SJCRH30 (cell line): ENCODE results near the gene KRTAP5-11. TPM values are rescaled to one million over a fixed set of nuclear protein-coding genes. Genes with fewer than 3 reads are reported as not detected.
"Not testable (repeated sequence)": the region's sequence is repeated elsewhere in the genome, so short reads cannot be mapped to it uniquely, and the experiment has no call there.

ENCODE experiments used
- DNase-seq, 2 experiments: peaks; one replicate each; pipeline ENCODE4 v3.0.0-alpha.2; 2015 to 2020
- H3K27ac ChIP-seq: fragments of 250-450 bp; sonication (Bioruptor Pico); 2 replicates; pipeline ENCODE4 v1.5.1; 2020; ENCODE audit warnings: mild to moderate bottlenecking, moderate library complexity
- H3K27me3 ChIP-seq: fragments of 250-450 bp; sonication (Bioruptor Pico); 2 replicates; pipeline ENCODE4 v1.5.1; 2020; ENCODE audit warnings: mild to moderate bottlenecking, moderate library complexity
- H3K36me3 ChIP-seq: fragments of 250-450 bp; sonication (Bioruptor Pico); 2 replicates; pipeline ENCODE4 v1.5.1; 2020; ENCODE audit warnings: mild to moderate bottlenecking, moderate library complexity
- H3K4me1 ChIP-seq: fragments of 250-450 bp; sonication (Bioruptor Pico); 2 replicates; pipeline ENCODE4 v1.5.1; 2020; ENCODE audit warnings: mild to moderate bottlenecking, moderate library complexity
- H3K4me3 ChIP-seq: fragments of 250-450 bp; sonication (Bioruptor Pico); 2 replicates; pipeline ENCODE4 v1.5.1; 2020; ENCODE audit warnings: mild to moderate bottlenecking, moderate library complexity
- H3K9me3 ChIP-seq: fragments of 250-450 bp; sonication (Bioruptor Pico); replicated peaks from 2 replicates; pipeline ENCODE4 v1.5.1; 2020; ENCODE audit warnings: mild to moderate bottlenecking, moderate library complexity
- total RNA-seq: library from RNA; depleted of rRNA; stranded (reverse); fragments of >200 nt; shearing (Covaris generic); gene quantifications from 2 replicates; pipeline ENCODE4 v1.2.3, GENCODE V29; 2014

Gene KRTAP5-11
- total RNA-seq, 1 experiment from 2014 or later, result not detected

DNA sequence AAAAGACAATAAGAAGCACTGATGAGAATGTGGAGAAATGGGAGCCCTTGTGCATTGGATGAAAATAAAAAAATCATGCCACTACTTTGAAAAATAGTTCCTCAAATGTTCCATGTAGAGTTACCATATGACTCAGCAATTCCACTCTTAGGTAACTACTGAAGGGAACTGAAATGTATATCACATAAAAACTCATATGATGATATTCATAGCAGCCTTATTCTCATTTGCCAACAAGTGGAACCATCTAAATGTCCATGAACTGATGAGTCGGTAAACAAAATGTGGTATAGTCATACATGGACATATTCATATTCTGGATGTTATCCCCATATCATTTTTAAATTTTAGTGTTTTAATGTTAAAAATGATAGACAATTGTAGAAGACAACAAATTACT is 31.0 kb downstream of the KRTAP5-11 start:
- H3K27ac ChIP-seq, result no peak overlapping the region
- no peak for DNase-seq
- no peaks in the 10 kb centered on the region for H3K9me3 ChIP-seq
- no peaks in the 10 kb centered on the region for H3K4me1 ChIP-seq
- no peaks in the 10 kb centered on the region for H3K27me3 ChIP-seq
- no peaks in the 10 kb centered on the region for H3K36me3 ChIP-seq
- no peak overlapping the region for H3K4me3 ChIP-seq

DNA sequence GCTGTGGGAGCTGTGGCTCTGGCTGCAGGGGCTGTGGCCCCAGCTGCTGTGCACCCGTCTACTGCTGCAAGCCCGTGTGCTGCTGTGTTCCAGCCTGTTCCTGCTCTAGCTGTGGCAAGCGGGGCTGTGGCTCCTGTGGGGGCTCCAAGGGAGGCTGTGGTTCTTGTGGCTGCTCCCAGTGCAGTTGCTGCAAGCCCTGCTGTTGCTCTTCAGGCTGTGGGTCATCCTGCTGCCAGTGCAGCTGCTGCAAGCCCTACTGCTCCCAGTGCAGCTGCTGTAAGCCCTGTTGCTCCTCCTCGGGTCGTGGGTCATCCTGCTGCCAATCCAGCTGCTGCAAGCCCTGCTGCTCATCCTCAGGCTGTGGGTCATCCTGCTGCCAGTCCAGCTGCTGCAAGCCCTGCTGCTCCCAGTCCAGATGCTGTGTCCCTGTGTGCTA is 33.9 kb downstream of the KRTAP5-11 start:
- no peak overlapping the region for H3K27ac ChIP-seq
- H3K9me3 ChIP-seq, result no peaks in the 10 kb centered on the region
- H3K4me1 ChIP-seq, result no peaks in the 10 kb centered on the region
- H3K27me3 ChIP-seq, result no peaks in the 10 kb centered on the region
- H3K36me3 ChIP-seq, result no peaks in the 10 kb centered on the region
- DNase-seq, result peak in 1 of 2 experiments; percentile 9
- H3K4me3 ChIP-seq, result no peak overlapping the region

DNA sequence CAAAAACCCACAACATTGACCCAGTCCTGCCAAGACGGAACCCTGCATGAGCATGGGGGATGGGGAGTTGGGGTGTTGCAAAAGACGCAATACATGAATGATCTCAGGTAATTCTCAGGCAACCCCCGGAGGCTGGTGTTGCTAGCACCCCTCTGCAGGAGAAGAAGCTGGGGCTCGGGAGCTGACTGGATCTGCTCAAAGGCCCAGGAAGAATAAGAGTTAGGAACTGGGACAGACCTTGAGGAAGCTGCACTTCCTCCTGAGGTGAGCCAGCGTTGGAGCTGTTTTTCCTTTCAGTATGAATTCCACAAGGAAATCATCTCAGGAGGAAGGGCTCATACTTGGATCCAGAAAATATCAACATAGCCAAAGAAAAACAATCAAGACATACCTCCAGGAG is 34.6 kb downstream of the KRTAP5-11 start, which contains the start of gene KRTAP5-9:
Gene KRTAP5-9 (plus strand): TSS at position 301 of the 400 bp plus-strand sequence. CDS start 238 bp downstream, outside the sequence.
- Histone ChIP-seq H3K36me3 (no peaks in the 10 kb centered on the region), H3K4me3 (no peak within 1 kb of the TSS), H3K27me3 (no peaks in the 10 kb centered on the region), H3K9me3 (no peaks in the 10 kb centered on the region), H3K27ac (no peak within 1 kb of the TSS), H3K4me1 (no peaks in the 10 kb centered on the region)
- DNase-seq, result no peak

DNA sequence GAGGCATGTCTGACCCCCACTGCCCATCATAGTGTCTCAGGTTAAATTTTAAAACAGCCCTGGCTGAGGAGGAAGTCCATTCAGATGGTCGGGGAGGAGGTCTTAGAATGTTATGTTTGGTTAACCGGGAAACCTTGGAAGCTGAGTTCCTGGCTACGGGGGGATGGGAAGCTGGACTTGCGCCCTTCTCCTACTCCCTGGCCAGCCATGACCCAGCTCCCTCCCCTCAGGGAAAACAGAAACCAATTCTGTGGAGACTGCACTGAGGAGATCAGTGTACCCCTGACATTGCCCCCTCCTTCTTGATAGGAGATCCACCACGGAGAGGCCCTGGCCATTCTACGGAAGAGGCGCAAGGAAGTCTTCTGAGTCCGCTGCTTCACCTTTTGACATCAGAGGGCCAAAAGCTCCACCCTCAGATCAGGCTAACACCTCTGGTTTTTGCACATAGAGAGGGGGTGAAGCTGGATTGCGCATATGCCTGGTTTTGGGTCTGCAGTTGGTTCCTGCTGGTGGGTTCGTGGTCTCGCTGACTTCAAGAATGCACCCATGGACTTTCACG is 37.2 kb downstream of the KRTAP5-11 start:
- no peaks in the 10 kb centered on the region for H3K4me1 ChIP-seq
- no peak overlapping the region for H3K4me3 ChIP-seq
- H3K27me3 ChIP-seq, result no peaks in the 10 kb centered on the region
- H3K27ac ChIP-seq, result no peak overlapping the region
- no peaks in the 10 kb centered on the region for H3K36me3 ChIP-seq
- H3K9me3 ChIP-seq, result no peaks in the 10 kb centered on the region
- no peak for DNase-seq

DNA sequence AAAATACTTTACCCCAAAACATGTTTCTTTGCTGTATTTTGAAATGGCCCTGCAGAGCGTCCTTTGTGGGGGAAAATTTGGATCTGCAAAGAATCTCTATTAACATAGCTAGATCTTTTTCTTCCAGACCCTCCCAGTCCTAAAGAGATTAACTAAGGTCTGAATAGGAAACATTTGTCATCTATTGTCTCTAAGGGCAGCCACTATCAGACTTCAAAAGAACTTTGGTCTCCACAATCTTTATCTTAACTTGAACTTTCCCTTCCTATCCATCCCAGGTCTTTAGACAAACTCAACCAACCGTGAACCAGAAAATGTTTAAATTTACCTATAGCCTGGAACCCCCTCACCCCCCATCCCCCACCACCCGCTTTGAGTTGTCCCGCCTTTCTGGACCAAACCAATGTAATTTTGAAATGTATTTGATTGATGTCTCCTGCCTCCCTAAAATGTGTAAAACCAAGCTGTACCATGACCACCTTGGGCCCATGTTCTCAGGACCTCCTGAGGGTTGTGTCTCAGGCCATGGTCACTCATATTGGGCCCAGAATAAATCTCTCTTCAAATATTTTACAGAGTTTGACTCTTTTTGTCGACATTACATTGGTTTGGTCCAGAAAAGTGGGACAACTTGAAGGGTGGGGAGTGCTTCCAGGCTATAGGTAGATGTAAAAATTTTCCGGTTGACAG is 38.0 kb downstream of the KRTAP5-11 start:
- Histone ChIP-seq H3K9me3 (no peaks in the 10 kb centered on the region), H3K4me1 (no peaks in the 10 kb centered on the region), H3K27me3 (no peaks in the 10 kb centered on the region), H3K27ac (no peak overlapping the region), H3K36me3 (no peaks in the 10 kb centered on the region), H3K4me3 (no peak overlapping the region)
- no peak for DNase-seq

DNA sequence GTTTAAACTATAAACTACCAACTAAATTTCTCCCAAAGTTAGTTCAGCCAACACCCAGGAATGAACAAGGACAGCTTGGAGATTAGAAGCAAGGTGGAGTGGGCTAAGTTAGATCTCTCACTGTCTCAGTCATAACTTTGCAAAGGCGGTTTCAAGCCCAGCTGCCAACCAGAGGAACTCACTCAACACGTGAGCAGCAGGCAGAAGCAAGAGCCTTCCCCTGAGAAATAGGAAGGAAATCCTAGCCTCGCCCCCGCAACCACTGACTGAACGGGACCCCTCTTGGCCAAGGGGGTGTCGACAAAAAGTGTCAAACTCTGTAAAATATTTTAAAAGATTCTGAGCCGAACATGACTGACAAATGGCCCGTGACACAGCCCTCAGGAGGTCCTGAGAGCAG is 38.8 kb downstream of the KRTAP5-11 start:
- H3K9me3 ChIP-seq, result no peaks in the 10 kb centered on the region
- no peaks in the 10 kb centered on the region for H3K4me1 ChIP-seq
- DNase-seq, result no peak
- no peak overlapping the region for H3K4me3 ChIP-seq
- H3K27ac ChIP-seq, result no peak overlapping the region
- H3K36me3 ChIP-seq, result no peaks in the 10 kb centered on the region
- no peaks in the 10 kb centered on the region for H3K27me3 ChIP-seq

DNA sequence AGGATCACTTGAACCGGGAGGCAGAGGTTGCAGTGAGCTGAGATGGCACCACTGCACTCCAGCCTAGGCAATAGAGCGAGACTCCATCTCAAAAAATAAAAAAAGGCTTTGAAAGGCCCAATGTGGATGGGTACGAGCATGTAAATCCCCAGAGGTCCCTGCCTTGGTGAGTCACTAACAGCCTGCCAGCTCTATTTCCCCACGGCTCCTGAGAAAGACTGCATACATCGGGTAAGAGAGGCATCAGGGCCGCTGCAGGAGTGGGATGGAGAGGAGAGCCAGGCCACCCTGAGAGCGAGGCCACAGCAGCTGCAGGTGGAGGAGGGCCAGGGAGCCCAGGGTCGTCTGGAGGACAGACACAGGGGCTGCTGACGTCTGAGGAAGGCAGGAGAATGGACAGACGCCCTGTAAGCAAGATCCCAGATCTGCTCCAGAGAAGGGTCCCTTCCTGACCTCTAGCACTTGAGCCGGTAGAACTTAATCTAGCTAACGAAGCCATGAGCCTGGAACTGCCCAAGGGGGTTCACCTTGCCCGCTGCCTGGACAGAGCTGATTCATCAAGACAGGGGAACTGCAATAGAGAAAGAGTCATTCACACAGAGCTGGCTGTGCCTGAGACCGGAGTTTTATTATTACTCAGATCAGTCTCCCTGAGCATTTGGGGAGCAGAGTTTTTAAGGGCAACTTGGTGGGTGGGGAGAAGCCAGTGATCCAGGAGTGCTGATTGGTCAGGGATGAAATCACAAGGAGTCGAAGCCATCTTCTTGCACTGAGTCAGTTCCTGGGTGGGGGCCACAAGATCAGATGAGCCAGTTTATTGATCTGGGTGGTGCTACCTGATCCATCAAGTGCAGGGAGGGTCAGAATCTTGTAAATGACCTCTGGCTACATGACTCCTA is 39.5 kb downstream of the KRTAP5-11 start:
- DNase-seq, result no peak

DNA sequence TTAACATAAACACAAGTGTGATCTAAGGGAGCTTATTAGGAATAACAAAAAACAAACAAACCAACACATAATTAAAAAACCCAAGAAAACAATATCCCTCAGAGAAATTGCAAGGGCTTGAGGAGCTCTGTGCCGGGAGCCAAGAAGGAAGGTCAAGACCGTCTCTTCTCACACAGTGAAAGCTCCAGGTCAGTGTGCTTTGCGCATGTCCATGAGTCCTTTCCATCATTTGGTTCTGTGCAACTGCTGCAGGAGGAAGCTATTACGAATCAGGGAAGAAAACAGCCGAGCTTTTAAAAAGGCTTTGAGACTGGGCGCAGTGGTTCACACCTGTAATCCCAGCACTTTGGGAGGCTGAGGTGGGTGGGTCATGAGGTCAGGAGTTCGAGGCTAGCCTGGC is 40.3 kb downstream of the KRTAP5-11 start:
- Histone ChIP-seq H3K27me3 (no peaks in the 10 kb centered on the region), H3K4me3 (no peak overlapping the region), H3K4me1 (no peaks in the 10 kb centered on the region), H3K9me3 (no peaks in the 10 kb centered on the region), H3K27ac (no peak overlapping the region), H3K36me3 (no peaks in the 10 kb centered on the region)
- no peak for DNase-seq

More for the DNA sequence above, 39.5 kb downstream of the KRTAP5-11 start:
- H3K9me3 ChIP-seq, result no peaks in the 10 kb centered on the region
- no peaks in the 10 kb centered on the region for H3K27me3 ChIP-seq
- no peak overlapping the region for H3K4me3 ChIP-seq
- H3K4me1 ChIP-seq, result no peaks in the 10 kb centered on the region
- no peak overlapping the region for H3K27ac ChIP-seq
- no peaks in the 10 kb centered on the region for H3K36me3 ChIP-seq

DNA sequence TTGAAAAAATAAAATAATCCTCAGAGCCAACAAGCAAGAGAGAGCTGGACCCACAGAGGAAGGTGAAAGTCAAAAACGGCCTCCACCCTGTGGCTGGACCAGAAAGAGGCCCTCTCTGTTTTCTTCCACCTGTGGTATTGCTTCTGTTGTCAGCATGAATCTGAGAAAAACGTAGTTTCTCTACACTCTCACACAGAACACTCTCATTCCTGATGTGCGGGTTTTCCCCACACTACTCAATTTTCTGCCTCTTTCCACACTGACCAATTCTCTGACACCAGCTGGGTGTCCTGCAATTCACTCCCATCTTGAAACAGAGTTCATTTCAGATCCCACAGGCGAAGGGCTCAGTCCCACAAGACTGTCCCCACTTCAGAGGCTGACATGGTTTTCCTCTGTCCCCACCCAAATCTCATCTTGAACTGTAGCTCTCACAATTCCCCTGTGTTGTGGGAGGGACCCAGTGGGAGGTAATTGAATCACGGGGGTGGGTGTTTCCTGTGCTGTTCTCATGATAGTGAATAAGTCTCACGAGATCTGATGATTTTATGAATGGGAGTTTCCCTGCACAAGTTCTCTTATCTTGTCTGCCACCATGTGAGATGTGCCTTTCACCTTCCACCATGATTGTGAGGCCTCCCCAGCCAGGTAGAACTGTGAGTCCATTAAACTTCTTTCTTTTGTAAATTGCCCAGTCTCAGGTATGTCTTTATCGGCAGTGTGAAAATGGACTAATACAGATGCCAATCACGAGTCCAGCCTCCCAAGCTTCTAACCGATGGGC is 42.0 kb downstream of the KRTAP5-11 start:
- DNase-seq, H3K4me1 ChIP-seq, H3K4me3 ChIP-seq, H3K27me3 ChIP-seq, H3K36me3 ChIP-seq, H3K9me3 ChIP-seq, H3K27ac ChIP-seq: not testable (repeated sequence)

DNA sequence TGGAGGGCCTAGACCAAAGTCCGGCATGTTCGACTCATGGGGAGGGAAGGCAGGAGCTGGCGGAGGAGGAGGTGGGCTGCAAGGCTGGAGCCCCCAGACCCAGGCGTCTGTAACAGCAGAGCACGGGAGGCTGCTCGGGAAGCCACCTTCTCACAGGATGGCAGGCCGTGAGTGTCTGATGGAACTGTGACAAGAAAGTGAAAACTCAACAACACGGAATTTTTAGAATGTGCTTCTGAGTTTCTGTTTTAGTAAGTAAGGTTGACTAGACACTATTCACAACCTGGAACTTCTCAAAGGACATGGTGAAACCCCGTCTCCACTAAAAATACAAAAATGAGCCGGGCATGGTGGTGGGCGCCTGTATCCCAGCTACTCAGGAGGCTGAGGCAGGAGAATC is 42.7 kb downstream of the KRTAP5-11 start:
- H3K27ac ChIP-seq, H3K9me3 ChIP-seq, H3K36me3 ChIP-seq, H3K27me3 ChIP-seq, H3K4me1 ChIP-seq, H3K4me3 ChIP-seq, DNase-seq: not testable (repeated sequence)

DNA sequence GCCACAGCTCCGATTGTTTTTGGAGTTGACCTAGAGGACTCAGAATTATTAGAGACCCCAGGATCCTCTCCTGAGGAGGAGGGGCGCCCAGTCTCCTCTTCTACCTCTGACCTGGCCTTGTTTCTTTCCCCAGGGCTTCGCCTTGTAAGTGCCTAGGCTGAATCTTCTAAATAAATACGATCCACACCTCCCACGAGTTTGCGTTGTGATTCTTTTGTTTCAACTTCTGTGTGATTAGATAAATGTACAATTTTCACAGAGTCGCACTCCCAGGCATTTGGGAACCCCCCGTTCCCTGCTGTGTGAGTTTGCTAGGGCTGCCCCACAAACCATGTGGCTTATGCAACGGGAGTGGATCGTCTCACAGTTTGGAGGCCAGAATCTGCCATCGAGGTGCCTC is 43.7 kb downstream of the KRTAP5-11 start:
- DNase-seq, result no peak
- Histone ChIP-seq H3K4me3 (no peak overlapping the region), H3K9me3 (no peaks in the 10 kb centered on the region), H3K36me3 (no peaks in the 10 kb centered on the region), H3K27me3 (no peaks in the 10 kb centered on the region), H3K4me1 (no peaks in the 10 kb centered on the region), H3K27ac (no peak overlapping the region; the same call in 1 of the 2 replicates)

DNA sequence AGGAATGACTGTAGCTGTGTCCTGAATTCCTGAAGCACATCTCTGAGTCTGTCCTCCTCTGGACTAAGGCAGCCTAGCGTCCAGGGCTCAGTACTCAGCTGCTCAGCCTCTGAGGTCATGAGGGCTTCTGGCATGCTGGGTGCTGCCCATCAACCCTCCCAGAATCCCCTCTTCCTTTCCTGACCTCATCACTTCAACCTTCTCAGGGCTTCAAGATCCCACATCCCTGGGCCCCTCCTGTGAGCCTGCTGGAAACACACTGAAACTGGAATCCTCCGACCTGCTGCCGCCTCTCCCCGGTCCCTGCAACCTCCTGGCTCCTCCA is 44.0 kb downstream of the KRTAP5-11 start:
- Histone ChIP-seq H3K36me3 (no peaks in the 10 kb centered on the region), H3K4me1 (no peaks in the 10 kb centered on the region), H3K27me3 (no peaks in the 10 kb centered on the region), H3K4me3 (no peak overlapping the region), H3K27ac (no peak overlapping the region; the same call in 1 of the 2 replicates), H3K9me3 (no peaks in the 10 kb centered on the region)
- DNase-seq, result no peak

DNA sequence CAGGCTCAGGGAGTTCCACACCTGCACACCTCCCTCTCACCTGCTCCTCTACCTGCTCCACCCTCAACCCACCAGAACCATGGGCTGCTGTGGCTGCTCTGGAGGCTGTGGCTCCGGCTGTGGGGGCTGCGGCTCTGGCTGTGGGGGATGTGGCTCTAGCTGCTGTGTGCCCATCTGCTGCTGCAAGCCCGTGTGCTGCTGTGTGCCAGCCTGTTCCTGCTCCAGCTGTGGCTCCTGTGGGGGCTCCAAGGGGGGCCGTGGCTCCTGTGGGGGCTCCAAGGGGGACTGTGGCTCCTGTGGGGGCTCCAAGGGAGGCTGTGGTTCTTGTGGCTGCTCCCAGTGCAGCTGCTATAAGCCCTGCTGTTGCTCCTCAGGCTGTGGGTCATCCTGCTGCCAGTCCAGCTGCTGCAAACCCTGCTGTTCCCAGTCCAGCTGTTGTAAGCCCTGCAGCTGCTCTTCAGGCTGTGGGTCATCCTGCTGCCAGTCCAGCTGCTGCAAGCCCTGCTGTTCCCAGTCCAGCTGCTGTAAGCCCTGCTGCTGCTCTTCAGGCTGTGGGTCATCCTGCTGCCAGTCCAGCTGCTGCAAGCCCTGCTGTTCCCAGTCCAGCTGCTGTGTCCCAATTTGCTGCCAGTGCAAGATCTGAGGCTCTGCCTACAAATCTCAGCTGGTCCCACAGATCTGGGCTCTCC is 44.6 kb downstream of the KRTAP5-11 start, which contains the start of gene KRTAP5-8:
Gene KRTAP5-8 (plus strand): TSS at position 49 of the 689 bp plus-strand sequence. CDS start 31 bp downstream, at position 80.
- DNase-seq, result peak; percentile 49 to 59
- not testable (repeated sequence) for H3K9me3 ChIP-seq, H3K4me1 ChIP-seq, H3K27me3 ChIP-seq, H3K4me3 ChIP-seq, H3K27ac ChIP-seq, H3K36me3 ChIP-seq

DNA sequence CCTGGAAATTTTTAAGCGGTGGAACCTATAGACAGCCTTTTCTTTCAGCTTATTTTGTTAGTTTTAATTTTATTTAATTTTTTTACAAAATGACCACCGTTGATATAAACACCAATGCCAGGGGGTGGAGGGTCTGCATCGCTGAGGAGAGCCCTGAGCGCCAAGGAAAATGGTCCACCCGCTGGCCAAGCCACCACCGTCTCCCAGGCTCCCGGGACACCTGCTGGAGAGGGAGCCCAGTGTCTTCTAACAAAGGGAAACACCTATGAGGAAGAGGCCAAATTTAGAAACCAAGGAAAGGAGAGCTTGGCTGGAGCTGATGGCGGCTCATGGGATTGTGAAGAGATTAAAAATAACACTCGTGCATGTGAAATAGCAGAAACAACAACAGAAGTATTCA is 45.1 kb downstream of the KRTAP5-11 start:
- Histone ChIP-seq H3K4me3 (no peak overlapping the region), H3K4me1 (no peaks in the 10 kb centered on the region), H3K27ac (no peak overlapping the region), H3K27me3 (no peaks in the 10 kb centered on the region), H3K36me3 (no peaks in the 10 kb centered on the region), H3K9me3 (no peaks in the 10 kb centered on the region)
- no peak for DNase-seq
